ENCODE results near the gene HRK. TPM values are rescaled to one million over a fixed set of nuclear protein-coding genes. Genes with fewer than 3 reads are reported as not detected.

The HRK gene
- polyA plus RNA-seq, 3 donors, result 0.15 TPM; not detected in 2

- peaks cover 6 to 17% of the 10 kb centered on the region in 2 donors for H3K4me1 ChIP-seq (ENCODE audit: control insufficient read depth in 1 of 2, insufficient read depth in 2 of 2, low read length in 2 of 2)
- DNase-seq, result no peak
- H3K27me3 Mint-ChIP-seq (ENCODE audit: low read depth in 3 of 3), result no peaks in the 10 kb centered on the region
- no peaks in the 10 kb centered on the region for H3K9me3 ChIP-seq (replicated peaks in 1 of 2; ENCODE audit: control insufficient read depth in 1 of 2, insufficient read depth in 1 of 2, low read length in 2 of 2)
- H3K36me3 Mint-ChIP-seq, result peaks cover 20 to 22% of the 10 kb centered on the region in 2 donors
- no peaks in the 10 kb centered on the region for H3K27me3 ChIP-seq (ENCODE audit: control insufficient read depth in 2 of 2, insufficient read depth in 2 of 2, low read length in 2 of 2)
- H3K27ac ChIP-seq (ENCODE audit: low read depth in 1 of 2, low read length in 2 of 2), result no peak overlapping the region
- H3K4me3 Mint-ChIP-seq, result no peak overlapping the region
- no peak overlapping the region for H3K4me2 ChIP-seq (replicated peaks; ENCODE audit: extremely low read depth, low read length, poor library complexity, severe bottlenecking)
- peaks cover 0 to 2% (median 0%) of the 10 kb centered on the region in 7 donors for H3K9me3 Mint-ChIP-seq
- TF ChIP-seq CTCF (IDR thresholded peaks at IDR 0.05), result no peak
- no peak overlapping the region for H2AFZ ChIP-seq (ENCODE audit: insufficient read depth, low read depth, low read length, poor library complexity, severe bottlenecking)
- no peak overlapping the region for H3K9ac ChIP-seq (ENCODE audit: insufficient read depth, low read length, poor library complexity, severe bottlenecking)
- H3K79me2 ChIP-seq (ENCODE audit: insufficient read depth, low read length), result peaks cover 4% of the 10 kb centered on the region
- no peak overlapping the region for H3K4me3 ChIP-seq (replicated peaks in 1 of 3; ENCODE audit: low read depth in 2 of 3, low read length in 3 of 3)
- 95% methylated on average over 2 of the region's 5 CpGs for WGBS (ENCODE audit: insufficient coverage)
- H3K4me1 Mint-ChIP-seq, result peaks cover 30% of the 10 kb centered on the region
- intact Hi-C loops (cut with micrococcal nuclease), result no loop called here
- H3K36me3 ChIP-seq (replicated peaks in 1 of 2; ENCODE audit: control insufficient read depth in 1 of 2, insufficient read depth in 2 of 2, low read length in 2 of 2), result peaks cover 0 to 10% of the 10 kb centered on the region in 2 donors
- no peak overlapping the region for H3K27ac Mint-ChIP-seq
- no peaks in the 10 kb centered on the region for H4K20me1 ChIP-seq (ENCODE audit: insufficient read depth, low read length)
These were observed 47.3 kb upstream of the HRK start for GRCh38 chr12:116928504-116928903.

GRCh38 chr12:116927244-116927940 lies 46.2 kb upstream of the HRK start:
- intact Hi-C loops (cut with micrococcal nuclease), result no loop called here
- no peak overlapping the region for H3K4me3 Mint-ChIP-seq

More at GRCh38 chr12:116927244-116927940, 46.2 kb upstream of the HRK start:
- no peaks in the 10 kb centered on the region for H3K9me3 ChIP-seq (replicated peaks in 1 of 2; ENCODE audit: control insufficient read depth in 1 of 2, insufficient read depth in 1 of 2, low read length in 2 of 2)
- 99% methylated on average over 7 of the region's 9 CpGs for WGBS (ENCODE audit: insufficient coverage)
- peaks cover 0 to 2% (median 0%) of the 10 kb centered on the region in 7 donors for H3K9me3 Mint-ChIP-seq
- H3K36me3 Mint-ChIP-seq, result peaks cover 18 to 22% of the 10 kb centered on the region in 2 donors
- peaks cover 3% of the 10 kb centered on the region for H3K79me2 ChIP-seq (ENCODE audit: insufficient read depth, low read length)
- H3K4me1 ChIP-seq (ENCODE audit: control insufficient read depth in 1 of 2, insufficient read depth in 2 of 2, low read length in 2 of 2), result peaks cover 6 to 17% of the 10 kb centered on the region in 2 donors
- no peak overlapping the region for H3K4me2 ChIP-seq (replicated peaks; ENCODE audit: extremely low read depth, low read length, poor library complexity, severe bottlenecking)
- H3K27ac Mint-ChIP-seq, result no peak overlapping the region
- peaks cover 30% of the 10 kb centered on the region for H3K4me1 Mint-ChIP-seq
- no peak overlapping the region for H3K27ac ChIP-seq (ENCODE audit: low read depth in 1 of 2, low read length in 2 of 2)
- H3K9ac ChIP-seq (ENCODE audit: insufficient read depth, low read length, poor library complexity, severe bottlenecking), result no peak overlapping the region
- no peak overlapping the region for H3K4me3 ChIP-seq (replicated peaks in 1 of 3; ENCODE audit: low read depth in 2 of 3, low read length in 3 of 3)
- no peaks in the 10 kb centered on the region for H4K20me1 ChIP-seq (ENCODE audit: insufficient read depth, low read length)
- peaks cover 0 to 10% of the 10 kb centered on the region in 2 donors for H3K36me3 ChIP-seq (replicated peaks in 1 of 2; ENCODE audit: control insufficient read depth in 1 of 2, insufficient read depth in 2 of 2, low read length in 2 of 2)
- DNase-seq, result no peak
- no peak for TF ChIP-seq CTCF (IDR thresholded peaks at IDR 0.05)
- no peaks in the 10 kb centered on the region for H3K27me3 ChIP-seq (ENCODE audit: control insufficient read depth in 2 of 2, insufficient read depth in 2 of 2, low read length in 2 of 2)
- H3K27me3 Mint-ChIP-seq (ENCODE audit: low read depth in 3 of 3), result no peaks in the 10 kb centered on the region
- no peak overlapping the region for H2AFZ ChIP-seq (ENCODE audit: insufficient read depth, low read depth, low read length, poor library complexity, severe bottlenecking)
